22Rv1 (cell line): ENCODE measurements around the gene CFAP210.

Experiments
- CTCF ChIP-seq: fragments of 450-650 bp; IDR thresholded peaks from 2 replicates; pipeline ENCODE4 v1.5.1; 2017; ENCODE audit warnings: mild to moderate bottlenecking
- ZFX ChIP-seq: fragments of 450-650 bp; IDR thresholded peaks from 2 replicates; pipeline ENCODE4 v1.6.1; 2017; ENCODE audit warnings: antibody characterized with exemption, borderline replicate concordance

GRCh38 chr2:169718930-169719504, 24.8 kb upstream of the CFAP210 start:
- TF ChIP-seq CTCF (no peak), ZFX (no peak)
